D721Med (cell line): ENCODE results near the gene CALML6.

Experiments used
- DNase-seq: peaks from one replicate; pipeline ENCODE4 v3.0.0; 2011; ENCODE audit warnings: low spot score; ENCODE audit not compliant: insufficient read length
- FAIRE-seq: peaks from 2 replicates; lab custom pipeline; 2011; peaks lifted over from hg19 to GRCh38; lab: Jason Lieb, UNC
- TF ChIP-seq, protein P1 (sequence below): IDR thresholded peaks from 2 replicates; pipeline ENCODE4 v1.5.1; 2012; ENCODE audit warnings: mild to moderate bottlenecking, control low read depth; ENCODE audit not compliant: insufficient read depth; ENCODE audit errors: missing control alignments

Gene CALML6

DNA sequence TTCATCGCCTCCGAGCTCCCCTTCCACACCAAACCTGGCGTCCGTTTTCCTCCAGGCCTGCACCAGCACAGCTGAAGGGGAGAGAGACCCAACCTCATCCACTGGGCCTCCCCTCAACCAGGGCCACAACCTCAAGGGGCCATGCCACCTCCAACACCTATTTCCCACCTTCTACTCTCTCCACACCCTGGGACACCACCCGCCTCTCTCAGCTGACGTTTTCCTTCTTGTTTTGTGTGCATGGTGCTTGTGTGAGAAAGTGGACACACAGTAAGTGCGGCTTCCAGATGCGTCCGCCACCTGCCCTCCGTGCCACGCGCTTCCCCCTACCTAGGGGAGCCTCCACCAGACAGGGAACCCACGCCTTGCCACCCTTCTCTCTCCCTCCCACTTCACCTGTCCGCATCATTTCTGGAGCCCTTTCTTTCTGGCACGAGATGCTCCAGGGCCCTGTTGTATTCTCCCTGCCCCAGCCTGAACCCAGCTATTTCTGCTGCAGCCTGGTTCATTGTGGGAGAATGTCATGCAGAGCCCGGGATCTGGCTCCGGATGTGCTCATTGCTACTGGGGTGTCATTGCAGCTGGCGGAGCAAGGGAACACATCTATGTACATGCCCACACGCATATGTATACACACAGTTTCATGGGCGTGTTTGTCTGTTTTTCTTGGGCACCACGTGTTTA is 22.8 kb upstream of the CALML6 start:
- TF ChIP-seq, protein P1, sequence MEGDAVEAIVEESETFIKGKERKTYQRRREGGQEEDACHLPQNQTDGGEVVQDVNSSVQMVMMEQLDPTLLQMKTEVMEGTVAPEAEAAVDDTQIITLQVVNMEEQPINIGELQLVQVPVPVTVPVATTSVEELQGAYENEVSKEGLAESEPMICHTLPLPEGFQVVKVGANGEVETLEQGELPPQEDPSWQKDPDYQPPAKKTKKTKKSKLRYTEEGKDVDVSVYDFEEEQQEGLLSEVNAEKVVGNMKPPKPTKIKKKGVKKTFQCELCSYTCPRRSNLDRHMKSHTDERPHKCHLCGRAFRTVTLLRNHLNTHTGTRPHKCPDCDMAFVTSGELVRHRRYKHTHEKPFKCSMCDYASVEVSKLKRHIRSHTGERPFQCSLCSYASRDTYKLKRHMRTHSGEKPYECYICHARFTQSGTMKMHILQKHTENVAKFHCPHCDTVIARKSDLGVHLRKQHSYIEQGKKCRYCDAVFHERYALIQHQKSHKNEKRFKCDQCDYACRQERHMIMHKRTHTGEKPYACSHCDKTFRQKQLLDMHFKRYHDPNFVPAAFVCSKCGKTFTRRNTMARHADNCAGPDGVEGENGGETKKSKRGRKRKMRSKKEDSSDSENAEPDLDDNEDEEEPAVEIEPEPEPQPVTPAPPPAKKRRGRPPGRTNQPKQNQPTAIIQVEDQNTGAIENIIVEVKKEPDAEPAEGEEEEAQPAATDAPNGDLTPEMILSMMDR, result no peak
- no peak for FAIRE-seq
- no peak for DNase-seq

- TF ChIP-seq, protein P1, result no peak
- DNase-seq (no peak), FAIRE-seq (no peak)
These were observed 22.3 kb upstream of the CALML6 start for GRCh38 chr1:1892763-1893120.

DNA sequence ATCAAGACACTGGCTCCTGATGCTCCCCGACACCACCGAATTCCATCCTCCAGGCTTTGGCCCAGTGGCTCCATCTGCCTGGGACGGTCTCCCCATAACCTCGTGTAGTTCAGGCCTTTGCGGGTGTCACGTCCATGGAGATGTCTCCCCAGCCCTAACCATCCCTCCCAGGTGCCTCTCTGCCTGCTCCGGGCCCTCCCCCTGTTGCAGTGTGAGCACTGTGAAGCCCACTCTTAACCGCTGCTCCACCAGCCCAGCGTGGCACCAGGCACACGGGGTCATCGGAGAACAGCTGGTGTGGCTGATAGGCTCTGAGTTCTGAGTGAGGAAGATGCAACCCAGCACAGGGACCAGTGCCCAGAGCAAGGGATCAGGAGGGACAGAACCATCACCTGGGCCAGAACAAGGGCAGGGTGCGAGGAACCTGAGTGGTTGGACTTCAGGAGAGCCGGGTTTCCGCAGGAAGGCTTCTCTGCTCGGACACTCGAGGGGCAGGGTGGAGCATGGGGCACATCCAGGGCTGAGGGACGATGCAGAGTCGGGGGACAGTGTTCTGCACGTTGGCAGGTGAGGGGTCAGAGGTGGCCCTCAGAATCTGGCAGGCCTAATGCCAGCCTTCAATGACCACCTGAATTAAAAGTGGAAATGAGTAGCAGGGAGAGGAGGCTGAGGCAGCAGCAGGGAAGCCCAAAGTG is 21.6 kb upstream of the CALML6 start:
- FAIRE-seq, result no peak
- DNase-seq, result no peak
- TF ChIP-seq, protein P1, result no peak

DNA sequence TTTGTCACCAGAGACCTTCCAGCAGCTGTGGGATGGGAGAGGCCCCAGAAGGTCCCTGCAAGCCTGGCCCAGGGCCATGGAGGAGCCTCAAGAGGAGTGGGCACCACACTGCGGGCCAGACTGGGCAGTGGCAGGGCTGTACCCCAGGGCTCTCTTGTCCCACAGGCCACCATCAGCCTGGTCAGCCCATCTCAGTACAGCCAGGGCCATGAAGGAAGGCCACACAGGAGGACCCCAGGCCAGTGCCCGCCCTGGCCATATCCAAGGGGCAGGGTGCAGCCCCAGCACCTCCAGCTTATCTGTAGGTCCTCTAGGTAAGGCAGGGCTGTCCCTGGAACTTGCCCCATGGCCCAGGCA is 21.1 kb upstream of the CALML6 start:
- FAIRE-seq (no peak), DNase-seq (no peak)
- TF ChIP-seq, protein P1, result no peak

DNA sequence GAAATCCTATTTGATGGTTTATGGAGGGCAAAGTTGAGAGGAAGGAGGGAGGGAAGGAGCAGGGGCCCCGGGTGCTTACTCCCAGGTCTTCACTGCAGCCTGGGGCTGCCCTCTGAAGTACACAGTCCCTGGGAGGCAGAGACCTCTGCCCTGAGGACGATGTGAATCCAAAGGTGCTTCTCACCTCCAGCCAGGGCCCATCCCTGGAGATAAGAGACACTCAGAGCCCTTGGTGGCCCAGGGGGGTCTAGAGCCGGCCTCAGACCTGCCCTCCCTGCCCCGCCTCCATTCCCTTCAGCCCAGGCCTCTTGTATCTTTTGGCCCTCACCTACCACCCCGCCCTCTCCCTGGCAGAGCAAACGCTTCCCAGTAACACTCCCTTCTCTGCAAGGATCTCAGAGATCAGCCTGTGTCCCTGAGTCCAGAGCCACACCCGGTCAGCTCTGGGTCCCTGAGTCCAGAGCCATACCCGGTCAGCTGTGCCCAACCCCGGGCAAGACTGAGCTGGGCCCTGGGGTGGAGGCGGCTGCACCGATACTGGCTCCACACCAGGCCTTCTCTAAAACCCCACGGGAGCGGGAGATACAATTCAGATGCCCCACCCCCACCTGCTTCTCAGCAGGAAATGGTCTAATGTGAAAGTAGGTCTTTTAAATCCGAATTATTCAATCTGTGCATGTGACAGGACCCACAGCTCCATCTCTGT is 20.6 kb upstream of the CALML6 start:
- no peak for FAIRE-seq
- TF ChIP-seq, protein P1, result no peak
- DNase-seq, result no peak

- TF ChIP-seq, protein P1, result no peak
- DNase-seq, result no peak
- FAIRE-seq, result no peak
These were observed 20.0 kb upstream of the CALML6 start for GRCh38 chr1:1895060-1895418.
